GM21619 (cell line): Measurements from ENCODE around the gene NIF3L1.
A peak's percentile ranks its signal among the peaks of the same experiment; 100 is the strongest.
"Not testable (repeated sequence)": the region's sequence is repeated elsewhere in the genome, so short reads cannot be mapped to it uniquely, and the experiment has no call there.

ENCODE experiments used
- ATAC-seq: cut with Tn5 transposase; IDR thresholded peaks from one replicate; pipeline ENCODE4 v1.9.1; 2021; ENCODE audit not compliant: unreplicated experiment

NIF3L1 gene

DNA sequence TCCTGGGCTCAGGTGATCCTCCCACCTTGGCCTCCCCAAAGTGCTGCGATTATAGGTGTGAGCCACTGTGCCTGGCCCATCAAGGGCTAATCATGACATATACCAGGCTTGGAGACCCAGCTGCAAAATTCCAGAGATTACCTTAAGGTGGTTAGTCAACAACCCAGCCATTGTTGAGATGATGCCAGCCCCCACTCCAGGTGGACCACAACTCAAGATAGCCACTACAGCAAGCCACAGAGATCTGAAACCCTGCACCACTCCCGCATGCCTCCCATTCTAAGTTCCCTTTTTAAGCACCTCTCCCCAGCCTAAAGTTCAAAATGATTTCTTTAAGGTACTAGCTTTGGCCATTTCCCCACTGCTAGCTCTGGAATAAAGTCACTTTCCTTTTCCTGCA, 20.2 kb upstream of the NIF3L1 start:
- no peak for ATAC-seq

DNA sequence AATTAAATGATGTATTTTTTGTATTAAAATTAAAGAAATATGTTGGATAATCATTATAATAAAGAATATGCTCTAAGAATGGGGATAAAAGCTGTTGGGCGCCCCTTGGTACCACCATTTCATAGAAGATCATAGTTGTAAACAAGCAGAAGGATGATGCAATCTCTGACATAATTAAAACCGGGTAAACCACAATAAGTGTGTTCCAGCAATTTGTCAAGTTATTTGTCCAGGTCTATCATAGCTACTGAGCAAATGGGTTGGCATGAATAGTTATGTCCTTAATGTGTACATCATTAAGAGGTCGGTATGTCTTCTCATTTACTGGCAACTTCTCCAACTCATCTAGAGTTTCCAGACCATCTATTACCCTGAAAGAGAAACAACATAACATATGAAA, 18.0 kb upstream of the NIF3L1 start:
- ATAC-seq, result no peak

DNA sequence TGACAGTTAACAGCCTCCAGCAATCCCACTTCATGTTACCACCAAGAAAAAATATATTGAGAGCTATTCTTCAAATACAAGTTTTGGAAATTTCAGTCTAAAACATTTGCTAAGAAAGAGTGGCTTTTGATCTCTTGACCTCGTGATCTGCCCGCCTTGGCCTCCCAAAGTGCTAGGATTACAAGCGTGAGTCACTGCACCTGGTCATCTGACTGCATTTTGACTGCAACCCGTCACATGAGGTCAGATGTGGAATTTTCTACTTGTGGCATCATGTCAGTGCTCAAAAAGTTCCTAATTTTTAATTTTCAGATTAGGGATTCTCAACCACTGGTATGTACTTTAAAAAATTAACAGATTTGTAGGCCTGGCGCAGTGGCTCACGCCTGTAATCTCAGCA, 15.6 kb upstream of the NIF3L1 start:
- ATAC-seq, result no peak

DNA sequence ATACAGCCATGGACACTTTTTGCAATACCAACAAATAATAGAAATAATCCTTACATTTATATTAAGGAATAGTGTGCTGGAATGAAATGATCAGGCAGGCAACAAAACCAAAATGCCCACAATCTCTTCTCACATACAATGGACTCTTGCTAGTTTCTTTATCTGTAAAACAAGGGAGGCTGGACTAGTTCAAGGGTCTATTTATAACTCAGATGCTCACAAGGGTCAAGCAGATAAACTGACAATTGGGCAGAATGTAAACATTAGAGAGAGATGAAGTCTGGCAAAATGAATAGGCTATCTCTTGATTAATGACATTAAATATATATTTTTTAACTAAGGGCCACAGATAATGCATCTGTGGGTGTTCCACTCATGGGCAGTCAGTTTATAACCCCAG, 11.7 kb upstream of the NIF3L1 start:
- ATAC-seq, result no peak

DNA sequence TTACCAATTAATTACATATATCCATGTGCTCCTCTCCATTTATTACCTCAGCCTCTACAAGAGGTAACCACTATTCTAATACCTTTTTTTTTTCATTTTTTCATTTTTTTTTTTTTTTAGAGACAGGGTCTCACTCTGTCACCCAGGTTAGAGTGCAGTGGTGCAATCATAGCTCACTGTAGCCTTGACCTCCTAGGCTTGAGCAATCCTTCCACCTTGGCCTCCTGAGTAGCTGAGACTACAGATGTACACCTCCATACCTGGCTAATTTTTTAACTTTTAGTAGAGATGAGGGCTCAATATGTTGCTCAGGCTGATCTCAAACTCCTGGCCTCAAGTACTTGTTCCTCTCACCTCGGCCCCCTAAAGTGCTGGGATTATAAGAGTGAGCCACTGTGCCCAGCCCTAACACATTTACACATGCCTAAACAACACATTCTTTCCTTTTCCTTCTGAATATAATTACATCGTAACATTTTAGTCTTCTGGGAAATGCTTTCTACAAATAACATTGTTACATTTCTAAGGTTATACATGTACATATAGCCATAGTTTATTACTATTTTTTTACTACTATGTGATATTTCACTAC, 10.8 kb upstream of the NIF3L1 start:
- no peak for ATAC-seq

DNA sequence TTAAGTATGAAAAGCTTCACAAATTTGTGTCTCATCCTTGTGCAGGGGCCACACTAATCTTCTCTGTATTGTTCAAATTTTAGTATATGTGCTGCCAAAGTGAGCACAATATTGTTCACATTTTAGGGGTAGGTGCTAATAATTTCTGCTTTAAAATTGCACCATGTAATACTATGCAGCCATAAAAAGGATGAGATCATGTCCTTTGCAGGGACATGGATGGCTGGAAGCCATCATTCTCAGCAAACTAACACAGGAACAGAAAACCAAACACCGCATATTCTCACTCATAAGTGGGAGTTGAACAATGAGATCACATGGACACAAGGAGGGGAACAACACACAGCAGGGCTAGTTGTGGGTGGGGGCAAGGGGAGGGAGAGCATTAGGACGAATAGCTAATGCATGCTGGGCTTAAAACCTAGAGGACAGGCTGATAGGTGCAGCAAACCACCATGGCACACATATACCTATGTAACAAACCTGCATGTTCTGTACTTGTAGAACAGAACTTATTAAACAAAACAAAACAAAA, 7.4 kb upstream of the NIF3L1 start:
- ATAC-seq, result not testable (repeated sequence)

DNA sequence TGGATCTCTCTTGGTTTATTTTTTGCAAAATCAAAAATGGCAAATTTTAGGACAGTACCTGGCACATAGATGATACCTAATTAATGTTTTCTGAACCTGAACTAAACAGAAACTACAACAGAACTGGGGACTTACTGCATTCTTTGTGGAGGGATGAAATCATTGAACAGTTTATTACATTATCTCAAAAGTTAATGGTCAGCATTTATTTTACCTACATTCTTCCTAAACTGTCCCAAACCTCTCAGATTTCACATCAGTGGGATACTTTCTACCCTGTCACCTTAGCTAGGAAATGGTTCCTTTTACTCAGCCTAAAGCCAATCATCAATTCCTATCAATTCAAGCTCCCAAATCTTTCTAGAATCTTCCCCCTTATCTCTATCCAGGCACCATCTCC, 10.3 kb downstream of the NIF3L1 start:
- ATAC-seq, result no peak

DNA sequence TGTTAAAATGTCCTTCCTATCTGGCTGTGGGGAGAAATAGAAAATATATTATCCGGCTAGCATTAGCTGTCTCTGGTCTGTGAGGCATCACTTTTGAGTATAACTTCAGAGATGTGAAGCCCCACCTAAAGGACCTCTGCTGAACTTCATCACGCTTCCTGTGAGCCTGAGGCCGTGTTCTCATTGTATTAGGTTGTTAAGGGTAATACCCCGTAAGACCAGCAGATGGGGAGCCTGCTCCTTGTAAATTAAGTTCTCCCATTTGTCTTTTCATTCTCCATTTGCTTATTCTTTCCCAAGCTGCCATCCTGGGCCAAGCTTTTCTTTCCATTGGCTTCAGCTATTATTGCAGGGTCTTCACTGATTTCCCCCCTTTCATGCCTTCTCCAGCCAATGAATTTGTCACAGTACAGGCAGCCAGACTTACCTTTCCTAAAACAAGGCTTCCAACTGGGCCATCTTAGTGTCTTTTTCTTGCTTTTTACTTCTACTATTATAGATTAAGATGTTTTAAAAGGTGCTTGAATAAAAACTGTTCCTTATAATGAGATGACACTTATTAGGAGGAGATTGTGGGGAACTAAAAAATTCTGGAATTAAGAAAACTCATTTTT, 12.4 kb downstream of the NIF3L1 start:
- ATAC-seq, result peak; percentile 100

DNA sequence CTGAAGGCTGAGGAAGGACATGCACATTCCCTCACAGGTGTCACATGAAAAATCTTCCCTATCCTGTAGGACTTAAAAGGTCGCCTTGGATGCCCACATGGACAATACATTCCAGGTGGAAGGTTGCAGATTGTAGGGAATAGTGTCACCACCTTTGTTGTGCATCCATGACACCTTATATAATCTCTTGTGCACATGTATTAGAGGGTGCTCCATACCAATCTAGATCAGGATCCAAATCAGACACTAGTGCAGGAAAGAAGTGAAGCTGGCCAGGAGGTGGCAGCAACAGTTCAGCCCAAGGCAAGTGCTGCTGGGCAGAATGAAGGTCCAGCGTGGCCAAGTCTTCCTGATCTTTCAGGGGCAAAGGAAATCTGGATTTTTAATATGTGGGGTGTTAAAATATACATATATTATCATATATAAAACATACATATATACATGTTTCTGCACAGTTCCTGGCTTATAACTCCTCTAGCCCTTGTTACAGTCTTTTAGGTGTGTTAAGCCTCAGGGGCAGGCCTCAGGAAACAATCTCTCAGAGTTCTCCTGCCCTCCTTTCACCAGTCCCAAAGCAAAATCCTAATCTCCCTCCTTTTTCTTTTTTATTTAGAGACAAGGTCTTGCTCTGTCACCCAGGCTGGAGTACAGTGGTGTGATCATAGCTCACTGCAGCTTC, 16.6 kb downstream of the NIF3L1 start:
- ATAC-seq, result no peak

DNA sequence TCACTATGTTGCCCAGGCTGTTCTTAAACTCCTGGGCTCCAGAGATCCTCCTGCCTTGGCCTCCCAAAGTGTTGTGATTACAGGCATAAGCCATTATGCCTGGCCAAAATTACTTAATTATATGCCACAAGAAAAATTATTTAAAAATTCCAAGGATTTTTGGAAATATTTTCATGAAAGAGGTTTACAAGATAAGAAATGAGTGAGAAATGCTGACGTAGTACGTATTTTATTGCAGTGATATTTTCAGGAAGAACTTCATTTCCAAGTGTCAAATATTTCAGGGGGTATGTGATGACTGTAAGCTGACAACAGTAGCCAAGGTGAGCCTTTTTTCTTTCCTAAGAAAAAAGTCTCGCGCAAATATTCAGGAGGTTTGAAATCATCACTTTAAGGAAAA, 20.8 kb downstream of the NIF3L1 start:
- no peak for ATAC-seq

DNA sequence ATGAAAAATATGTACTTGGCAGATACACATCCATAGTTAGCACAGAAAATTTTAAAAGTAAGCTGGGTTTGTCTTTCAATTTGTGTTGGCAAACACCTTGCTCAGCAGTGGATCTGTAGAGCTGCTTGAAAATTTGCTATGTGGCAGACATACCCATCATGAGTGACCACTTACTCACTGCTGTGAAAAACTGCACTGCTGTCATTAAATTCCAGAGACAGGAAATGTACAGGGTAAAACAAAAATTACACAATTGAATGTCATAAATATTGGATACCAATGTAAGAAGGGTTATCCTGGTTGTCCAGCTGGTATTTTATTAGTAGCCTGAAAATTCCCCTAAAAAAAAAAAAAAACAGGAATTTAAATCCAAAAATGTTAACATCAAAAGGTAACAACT, 24.5 kb downstream of the NIF3L1 start:
- no peak for ATAC-seq

DNA sequence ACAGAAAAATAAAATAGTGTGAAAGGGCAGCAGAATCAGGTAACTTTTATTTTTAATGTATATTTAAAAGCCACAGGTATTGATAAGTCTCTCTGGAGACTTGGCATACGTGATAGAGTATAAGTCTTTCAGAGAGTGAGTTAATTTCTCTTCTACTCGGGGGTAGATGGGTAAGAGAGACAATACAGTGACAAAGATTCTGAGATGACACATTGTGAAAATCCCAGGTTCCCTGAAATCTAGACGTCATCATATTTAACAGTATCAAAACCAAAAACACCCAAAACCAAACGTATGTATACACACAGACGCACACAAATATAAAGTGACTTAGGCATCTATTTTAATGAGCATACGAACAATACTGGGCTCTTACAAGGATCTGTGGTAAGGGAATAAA, 33.3 kb downstream of the NIF3L1 start:
- no peak for ATAC-seq

DNA sequence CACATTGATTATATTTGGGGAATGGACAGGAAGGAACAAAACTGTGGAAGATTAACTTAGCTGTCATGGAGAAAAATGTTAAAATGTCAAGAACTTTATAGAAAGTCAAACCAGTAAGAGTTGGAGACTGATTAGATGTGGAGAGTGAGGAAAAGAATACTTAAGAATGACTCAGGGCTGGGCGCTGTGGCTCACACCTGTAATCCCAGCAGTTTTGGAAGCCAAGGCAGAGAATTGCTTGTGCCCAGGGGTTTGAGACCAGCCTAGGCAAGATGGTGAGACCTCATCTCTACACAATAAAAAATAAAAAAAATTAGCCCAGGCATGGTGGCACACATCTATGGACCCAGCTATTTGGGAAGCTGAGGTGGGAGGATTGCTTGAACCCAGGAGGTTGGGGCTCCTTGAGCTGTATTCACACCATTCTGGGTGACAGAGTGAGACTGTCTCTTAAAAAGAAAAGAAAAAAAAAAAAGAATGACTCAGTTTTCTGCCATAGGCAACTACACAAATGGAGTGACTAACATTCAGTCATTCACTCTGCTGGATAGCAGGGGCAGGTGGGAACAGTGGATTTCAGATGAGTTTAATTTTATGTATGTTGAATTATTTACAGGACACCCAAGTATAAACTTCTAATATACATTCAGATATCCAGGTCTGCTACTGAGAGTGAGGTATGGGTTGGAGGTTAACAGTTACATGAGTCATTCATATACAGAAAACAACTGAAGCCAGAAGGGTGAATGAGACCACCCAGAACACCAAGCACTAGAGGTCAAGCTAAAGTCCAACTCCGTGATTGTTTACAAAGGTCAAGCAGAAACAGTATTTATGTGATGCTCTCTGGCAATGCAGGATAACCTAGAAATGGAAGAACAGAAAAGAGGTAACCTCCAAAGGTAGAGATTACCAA, 40.4 kb downstream of the NIF3L1 start:
- ATAC-seq, result no peak

DNA sequence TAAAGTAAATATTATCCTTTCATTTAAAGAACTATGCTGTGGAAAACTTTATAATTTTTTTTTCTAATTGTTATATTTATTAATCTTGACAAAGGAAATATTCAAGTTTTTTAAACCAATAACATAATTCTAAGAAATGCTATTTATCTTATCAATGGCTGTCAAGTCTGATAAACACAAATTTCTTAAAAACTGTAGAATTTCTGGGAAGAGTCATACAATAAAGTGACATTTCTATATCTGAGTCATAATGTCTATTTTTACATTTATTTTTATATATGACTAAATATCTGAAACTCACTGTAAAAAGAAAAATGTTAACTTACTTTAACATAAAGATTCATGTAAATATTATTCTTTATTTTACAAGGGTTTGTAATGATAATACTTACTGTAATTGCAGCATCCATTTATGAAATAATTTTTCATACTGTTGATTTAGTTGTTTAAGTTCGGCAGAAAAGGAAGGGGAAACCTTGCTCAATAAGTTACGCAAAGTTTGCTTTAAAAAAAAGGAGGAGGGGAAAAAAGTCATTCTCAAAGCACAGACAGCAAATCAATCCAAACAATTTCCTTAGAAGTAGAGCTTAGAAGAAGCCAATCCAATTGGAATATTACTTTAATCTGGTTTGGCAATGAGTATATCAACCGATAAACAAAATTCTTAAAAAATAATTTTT, 41.9 kb downstream of the NIF3L1 start:
- ATAC-seq, result no peak

DNA sequence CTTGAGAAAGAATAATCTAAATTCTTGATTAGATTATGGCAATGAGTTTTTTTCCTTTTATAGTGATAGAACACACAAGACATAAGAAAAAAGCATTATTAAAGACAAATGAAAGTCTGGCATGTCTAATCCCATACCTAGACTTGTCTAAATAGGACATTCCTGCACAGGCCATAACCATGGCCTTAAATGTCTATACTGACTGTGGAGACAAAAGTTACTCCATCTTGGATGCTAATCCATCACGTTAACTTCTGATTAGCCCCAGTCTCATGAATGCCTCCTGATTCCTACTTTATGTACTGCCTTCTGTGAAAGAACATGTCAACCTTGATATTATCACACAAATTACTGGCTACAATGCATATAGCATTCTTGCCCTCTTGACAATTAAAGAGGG, 50.7 kb downstream of the NIF3L1 start:
- no peak for ATAC-seq

DNA sequence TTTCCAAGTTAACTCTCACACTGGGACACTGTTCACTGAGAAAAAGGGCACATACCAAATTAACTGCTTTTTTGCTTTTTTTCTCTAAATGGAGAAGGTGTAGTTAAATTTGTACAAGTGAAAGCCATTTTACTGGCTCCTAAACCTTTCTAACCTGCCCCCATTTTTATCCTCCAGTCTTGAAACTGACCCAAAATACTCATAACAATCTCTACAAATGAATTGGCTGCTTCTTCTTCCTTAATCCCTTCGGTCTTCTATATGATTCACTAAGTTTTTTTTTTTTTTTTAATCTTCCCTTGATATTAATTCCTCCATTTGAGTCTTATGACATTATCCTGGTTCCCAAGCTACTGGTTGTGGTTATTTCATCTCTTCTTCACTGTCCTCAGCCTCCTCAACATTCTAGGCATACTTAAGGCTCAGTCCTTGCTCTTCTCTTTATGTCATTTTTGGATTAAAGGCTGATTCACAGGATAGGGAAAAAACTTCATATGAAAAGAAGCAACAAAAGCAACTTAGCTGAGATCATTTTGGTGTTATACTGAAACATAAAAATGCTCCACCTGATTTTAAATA, 54.4 kb downstream of the NIF3L1 start:
- ATAC-seq, result no peak

DNA sequence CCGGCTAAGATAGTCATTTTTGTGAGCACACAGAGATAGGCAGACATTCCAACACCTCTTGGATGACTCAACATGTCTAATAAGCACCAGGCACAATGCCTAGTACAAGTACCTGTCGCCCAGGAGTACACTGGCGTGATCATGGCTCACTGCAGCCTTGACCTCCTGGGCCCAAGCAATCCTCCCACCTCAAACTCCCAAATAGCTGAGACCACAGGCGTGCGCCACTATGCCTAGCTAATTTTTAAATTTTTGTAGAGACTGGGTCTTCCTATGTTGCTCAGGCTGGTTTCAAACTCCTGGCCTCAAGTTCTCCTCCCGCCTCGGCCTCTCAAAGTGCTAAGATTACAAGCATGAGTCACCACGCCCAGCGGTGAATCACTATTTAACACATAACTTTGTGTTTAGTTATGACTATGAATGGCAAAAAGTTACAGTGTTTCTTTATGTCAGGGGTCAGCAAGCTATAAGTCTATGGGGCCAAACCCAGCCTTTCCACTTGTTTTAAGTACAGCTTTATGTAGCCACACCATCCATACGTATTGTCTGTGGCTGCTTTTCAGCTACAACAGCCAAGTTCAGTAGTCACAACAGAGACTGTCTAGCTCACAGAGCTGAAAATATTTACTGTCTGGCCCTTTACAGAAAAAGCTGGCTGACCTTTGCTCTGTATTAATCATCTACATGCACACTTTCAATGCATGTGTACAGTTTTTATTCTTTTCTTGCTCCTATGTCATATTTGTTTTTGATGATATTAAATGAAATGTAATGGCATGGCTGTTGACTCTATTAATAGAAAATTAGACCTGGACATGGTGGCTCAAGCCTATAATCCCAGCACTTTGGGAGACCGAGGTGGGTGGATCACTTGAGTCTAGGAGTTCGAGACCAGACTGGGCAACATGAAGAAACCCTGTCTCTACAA, 55.6 kb downstream of the NIF3L1 start:
- peak; percentile 67 for ATAC-seq

DNA sequence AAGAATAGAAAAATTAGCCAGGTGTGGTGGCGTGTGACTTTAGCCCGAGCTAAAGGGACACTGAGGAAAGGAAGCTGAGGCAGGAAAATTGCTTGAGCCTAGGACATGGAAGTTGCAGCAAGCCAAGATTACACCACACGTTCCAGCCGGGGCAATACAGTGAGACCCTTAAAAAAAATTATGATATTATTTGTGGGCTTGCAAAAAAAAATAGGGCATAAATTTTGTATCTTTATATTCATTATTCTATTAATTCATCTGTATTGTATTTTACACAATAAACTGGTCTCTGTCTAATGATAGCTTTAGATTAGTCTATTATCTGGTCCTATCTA, 56.2 kb downstream of the NIF3L1 start:
- ATAC-seq, result no peak

DNA sequence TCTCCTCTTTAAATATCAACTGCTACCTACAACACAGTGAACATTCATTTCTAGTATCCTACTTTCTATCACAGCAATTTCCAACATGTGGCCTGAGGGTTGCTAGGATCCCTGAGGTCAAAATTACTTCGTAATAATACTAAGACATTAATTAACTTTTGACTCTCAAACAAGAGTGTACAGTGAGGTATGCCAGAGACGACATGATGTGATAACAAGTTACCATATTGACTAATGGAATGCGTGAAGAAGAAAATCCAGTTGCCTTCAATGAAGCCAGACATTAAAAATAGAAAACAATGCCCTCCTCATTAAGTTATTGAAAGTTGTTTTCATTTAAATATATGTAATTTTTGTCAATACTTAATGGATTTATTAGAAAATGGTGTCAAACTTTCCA, 61.2 kb downstream of the NIF3L1 start:
- no peak for ATAC-seq
